22Rv1 (cell line): ENCODE data around the gene TBC1D3G.
"Not testable (repeated sequence)": the region's sequence is repeated elsewhere in the genome, so short reads cannot be mapped to it uniquely, and the experiment has no call there.

Source experiments
- ZFX ChIP-seq: fragments of 450-650 bp; IDR thresholded peaks from 2 replicates; pipeline ENCODE4 v1.6.1; 2017; ENCODE audit warnings: antibody characterized with exemption, borderline replicate concordance
- TF ChIP-seq, protein P1 (sequence below): fragments of 450-650 bp; IDR thresholded peaks from 2 replicates; pipeline ENCODE4 v1.5.1; 2017; ENCODE audit warnings: mild to moderate bottlenecking

DNA sequence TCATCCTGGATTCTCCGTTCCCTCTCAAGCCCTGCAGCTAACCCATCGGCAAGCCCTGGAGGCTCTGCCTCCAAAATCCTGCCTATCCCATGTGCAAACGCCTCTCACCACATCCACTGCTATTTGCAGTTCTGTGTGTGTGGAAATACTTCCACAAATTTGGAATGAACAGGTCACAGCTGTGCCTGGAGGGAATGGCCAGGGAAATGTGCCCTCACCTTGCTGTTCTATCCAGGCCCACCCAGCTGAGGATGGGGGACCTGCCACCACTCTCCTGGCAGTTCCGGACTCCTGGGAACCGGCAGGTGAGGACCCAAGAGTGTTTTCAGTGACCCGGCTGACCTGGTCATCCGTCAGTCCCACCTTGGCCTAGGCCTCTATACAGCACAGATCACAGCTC, 52.3 kb downstream of the TBC1D3G start:
- TF ChIP-seq, protein P1, sequence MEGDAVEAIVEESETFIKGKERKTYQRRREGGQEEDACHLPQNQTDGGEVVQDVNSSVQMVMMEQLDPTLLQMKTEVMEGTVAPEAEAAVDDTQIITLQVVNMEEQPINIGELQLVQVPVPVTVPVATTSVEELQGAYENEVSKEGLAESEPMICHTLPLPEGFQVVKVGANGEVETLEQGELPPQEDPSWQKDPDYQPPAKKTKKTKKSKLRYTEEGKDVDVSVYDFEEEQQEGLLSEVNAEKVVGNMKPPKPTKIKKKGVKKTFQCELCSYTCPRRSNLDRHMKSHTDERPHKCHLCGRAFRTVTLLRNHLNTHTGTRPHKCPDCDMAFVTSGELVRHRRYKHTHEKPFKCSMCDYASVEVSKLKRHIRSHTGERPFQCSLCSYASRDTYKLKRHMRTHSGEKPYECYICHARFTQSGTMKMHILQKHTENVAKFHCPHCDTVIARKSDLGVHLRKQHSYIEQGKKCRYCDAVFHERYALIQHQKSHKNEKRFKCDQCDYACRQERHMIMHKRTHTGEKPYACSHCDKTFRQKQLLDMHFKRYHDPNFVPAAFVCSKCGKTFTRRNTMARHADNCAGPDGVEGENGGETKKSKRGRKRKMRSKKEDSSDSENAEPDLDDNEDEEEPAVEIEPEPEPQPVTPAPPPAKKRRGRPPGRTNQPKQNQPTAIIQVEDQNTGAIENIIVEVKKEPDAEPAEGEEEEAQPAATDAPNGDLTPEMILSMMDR = not testable (repeated sequence)
- TF ChIP-seq ZFX = not testable (repeated sequence)
